ENCODE measurements around the gene CCM2.

The CCM2 gene

GRCh38 chr7:45080958-45081669 lies 81.1 kb downstream of the CCM2 start:
- no peak for DNase-seq

DNA sequence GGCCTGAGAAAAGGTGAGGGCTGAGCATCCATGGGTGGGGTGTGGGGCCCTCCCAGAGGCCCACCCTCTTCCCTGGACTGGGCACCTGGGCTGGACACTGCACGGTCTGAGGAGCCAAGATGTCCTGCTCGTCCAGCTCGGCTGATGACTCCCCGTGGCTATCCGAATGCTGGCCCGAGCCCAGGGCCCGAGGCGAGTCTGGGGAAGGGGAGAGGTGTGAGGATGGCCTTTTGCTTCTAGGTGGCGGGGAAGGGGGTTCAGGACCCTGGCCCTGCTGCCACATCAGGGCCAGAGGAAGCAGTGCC lies 81.6 kb downstream of the CCM2 start:
- DNase-seq, result no peak

DNA sequence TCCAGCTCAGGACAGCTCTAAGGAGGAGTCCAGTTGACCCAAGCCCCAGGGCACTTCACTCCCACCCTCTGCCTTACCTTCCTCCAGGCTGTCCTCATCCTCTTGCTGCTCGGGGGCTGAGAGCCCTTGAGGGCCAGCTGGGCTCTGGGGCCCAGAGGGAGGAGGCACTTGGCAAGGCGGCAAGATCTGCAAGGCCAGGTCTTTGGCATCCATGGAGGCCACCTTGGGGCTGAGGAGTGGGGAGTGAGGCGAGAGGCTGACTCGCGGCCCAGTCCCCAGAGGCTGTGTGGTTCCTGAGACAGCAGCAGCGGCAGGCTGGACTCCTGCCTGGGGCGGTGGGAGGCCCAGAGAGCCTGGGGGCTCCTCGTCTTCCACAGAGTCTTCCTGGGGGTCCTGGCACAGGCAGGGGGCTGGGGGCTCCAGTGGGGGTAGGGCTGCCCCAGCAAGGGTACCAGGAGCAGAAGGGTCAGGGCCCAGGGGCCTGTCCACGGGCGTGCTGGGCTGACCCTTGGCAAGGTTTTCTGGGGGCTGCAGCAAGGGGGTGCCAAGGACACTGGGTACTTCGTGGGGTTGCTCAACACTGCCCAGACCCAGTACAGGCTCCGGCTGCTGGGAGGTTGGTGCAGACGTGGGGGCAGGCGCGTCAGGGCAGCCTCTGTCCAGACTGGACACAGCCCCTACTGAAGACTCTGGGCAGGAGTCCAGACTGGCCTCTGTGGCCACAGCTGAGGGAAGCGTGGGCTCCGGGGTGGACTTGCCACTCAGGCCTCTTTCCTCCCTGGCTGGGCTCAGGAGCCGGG lies 82.2 kb downstream of the CCM2 start:
- DNase-seq, result no peak

DNA sequence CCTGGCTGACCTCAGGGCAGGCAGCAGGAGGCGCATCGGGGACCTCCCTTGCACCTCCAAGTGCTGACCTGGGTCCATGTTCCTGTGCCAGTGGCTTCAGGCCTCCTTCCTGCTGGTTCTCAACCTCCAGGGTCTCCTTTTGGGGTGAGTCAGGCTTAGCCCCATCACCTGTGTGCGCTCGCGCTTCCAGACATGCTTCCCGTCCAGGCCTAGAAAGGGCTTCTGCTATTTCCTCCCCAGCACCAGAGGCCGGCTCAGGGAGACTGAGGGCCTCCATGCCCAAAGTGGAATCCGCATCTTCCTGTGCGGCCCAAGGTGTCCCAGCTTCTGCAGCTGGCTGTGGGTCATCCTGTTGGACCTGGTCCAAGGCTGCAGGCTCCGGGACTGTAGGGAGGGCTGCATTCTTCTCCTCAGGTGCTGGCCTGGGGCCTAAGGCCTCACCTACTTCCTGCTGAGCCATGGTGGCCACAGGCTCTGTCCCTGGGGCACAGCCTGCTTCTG lies 82.9 kb downstream of the CCM2 start:
- DNase-seq, result no peak

GRCh38 chr7:45084336-45084735 lies 84.3 kb downstream of the CCM2 start:
- DNase-seq, result no peak

GRCh38 chr7:45084901-45085618 lies 85.1 kb downstream of the CCM2 start:
- DNase-seq, result no peak

DNA sequence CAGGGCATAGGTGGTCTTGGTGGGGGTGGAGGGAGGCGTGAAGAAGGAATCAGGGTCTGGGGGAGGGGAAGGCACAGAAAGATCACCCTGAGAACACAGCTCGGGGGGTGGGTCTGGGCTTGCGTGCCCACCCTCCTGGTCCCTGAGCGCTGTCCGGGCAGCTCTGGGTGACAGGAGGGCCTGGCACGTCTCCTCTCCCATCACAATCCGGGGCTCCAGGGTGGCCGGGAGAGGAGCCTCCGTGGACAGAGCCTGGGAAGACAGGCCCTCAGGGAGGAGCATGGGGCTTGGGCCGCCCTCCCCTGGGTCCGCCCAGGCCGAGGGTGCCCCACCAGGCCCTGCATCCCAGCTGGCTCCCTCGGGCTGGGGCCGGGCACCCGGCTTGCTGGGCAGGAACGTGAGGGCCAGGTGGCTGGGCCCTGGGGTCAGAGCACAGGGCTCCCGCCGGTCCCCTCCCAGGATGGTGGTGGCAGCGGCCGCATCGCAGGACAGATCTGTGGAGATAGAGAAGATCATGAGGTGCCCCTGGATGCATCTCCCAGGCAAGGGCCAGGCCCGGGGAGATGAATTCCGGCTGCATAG lies 85.7 kb downstream of the CCM2 start:
- no peak for DNase-seq

DNA sequence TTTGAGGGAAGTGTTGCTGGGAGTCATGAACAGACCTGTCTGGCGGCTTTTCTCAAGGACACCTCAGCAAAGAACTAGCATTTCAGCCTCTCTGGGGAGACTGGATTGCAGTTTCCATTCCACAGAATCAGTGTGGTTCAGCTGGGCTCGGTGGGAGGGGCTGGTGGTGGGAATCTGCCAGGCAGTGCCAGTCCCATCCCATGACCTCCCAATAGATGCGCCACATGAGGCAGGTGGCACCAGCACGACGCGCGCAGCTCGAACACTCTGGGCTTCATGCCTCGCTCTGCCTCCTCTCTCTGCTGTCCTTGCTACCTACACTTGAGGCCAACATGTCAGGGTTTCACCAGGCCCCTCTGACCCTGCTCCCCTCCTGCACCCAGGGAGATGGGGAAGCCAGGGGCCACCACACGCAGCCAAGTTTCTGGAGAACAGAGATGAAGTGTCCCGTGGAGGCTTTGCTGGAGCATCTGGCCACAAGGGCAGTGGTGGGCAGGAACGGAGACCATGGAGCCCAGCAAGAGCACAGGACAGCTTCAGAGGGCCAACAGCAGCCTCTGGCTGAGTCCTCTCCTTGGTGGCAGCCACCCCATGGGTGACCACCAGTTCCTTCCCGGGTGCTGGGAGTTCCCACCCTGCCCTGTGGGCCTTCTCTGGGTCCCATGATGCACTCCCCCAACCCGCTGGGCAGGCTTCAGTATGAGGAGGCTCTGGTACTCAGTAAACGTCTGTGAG lies 86.5 kb downstream of the CCM2 start:
- no peak for DNase-seq

GRCh38 chr7:45087301-45088145 lies 87.5 kb downstream of the CCM2 start:
- no peak for DNase-seq

DNA sequence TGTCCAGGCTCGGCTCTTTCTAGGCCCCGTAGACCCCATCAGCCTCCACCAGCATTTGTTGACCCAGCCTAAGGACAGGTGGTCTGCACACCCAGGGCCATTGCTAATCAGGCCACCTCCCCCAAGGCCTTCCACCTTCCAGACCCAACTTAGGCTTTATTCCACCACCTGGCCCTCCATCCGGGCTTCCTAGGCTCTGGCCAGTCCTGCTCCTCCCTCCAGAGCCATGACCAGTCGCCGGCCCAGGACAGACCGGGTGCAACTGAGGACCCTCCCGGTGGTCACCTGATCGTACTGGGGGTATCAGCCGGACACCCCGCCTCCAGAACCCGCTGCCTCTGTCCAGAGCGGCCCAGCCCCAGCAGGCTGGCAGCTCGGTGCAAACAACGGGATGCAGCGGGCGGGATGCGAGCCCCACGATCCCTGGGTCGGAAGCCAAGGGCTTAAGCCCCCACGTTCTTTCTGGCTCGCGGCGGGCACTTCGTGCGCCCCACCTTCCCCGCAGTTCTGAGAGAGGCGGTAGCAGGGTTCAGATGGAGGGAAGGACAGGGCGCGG lies 88.2 kb downstream of the CCM2 start:
- DNase-seq, result no peak

GRCh38 chr7:45088821-45089340 lies 88.9 kb downstream of the CCM2 start, which contains the start of gene NACAD:
Gene NACAD (minus strand): TSS chr7:45088969. CDS start chr7:45088894, 75 bp downstream.
- peak; percentile 70 for DNase-seq

DNA sequence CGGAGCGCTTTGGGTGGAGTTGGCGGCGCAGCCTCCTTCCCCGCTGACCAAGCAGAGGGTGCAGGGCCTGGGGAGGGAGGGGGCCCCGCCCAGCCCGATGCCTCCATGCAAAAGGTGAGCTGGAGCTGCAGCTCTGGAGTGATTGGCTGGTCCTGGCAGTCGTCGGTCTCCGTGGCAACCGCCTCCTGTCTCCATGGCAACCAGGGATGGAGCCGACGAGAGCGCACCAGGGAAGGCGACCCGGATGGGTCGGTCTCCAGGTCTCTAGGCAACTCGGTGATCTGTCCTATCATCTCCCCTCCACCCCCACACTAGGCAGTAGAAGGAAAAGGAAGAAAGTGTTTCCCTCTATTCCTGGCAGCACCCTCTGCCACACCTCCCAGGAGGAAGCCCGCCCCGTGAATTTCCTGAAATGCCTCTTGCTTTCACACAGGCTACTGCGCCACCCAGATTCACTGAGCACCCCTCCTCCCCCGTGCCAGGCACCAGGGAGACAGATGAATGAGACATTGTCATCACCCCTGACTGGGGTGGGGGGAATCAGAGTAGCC lies 89.4 kb downstream of the CCM2 start:
- DNase-seq, result peak; percentile 79

DNA sequence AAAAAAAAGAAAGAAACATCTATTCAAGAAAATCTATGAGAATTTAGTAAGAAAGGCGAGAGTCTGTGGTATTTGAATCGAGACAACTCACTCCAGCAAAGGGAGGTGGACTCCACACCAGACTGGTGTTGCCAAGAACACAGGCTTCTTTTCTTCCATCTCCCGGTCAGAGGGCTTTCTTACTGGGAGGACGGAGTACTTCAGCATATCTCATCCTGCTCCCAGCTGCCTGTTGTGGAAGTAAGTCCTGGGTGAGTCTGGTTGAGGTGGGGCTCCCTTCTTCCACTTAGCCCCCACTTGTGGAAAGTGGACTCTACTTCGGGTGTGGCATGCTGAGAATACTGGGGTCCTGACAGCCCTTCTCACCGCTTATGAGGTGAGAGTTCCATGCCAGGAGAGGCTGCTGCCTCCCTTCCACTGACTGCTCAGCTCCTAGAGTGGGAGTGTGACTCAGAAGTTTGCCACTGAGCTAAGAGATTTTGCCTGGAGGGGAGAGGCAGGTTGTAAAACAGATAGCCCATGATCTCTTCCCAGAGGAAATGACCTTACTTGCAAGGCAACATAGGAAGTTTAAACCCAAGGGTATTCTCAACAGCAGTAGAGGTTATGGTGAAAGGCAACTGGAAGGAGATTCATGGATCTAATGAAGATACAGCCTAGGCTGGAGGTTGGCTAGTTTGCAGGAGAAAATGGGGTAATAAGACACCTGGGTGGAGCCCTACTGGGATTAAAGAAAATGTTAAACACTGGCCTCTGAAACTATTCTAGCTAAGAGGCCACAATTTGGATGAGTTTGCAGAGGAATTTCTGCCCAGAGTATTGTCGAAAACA lies 92.3 kb downstream of the CCM2 start:
- no peak for DNase-seq

GRCh38 chr7:45092931-45093235 lies 92.9 kb downstream of the CCM2 start:
- no peak for DNase-seq

GRCh38 chr7:45098983-45099839 lies 99.2 kb downstream of the CCM2 start:
- no peak for DNase-seq

DNA sequence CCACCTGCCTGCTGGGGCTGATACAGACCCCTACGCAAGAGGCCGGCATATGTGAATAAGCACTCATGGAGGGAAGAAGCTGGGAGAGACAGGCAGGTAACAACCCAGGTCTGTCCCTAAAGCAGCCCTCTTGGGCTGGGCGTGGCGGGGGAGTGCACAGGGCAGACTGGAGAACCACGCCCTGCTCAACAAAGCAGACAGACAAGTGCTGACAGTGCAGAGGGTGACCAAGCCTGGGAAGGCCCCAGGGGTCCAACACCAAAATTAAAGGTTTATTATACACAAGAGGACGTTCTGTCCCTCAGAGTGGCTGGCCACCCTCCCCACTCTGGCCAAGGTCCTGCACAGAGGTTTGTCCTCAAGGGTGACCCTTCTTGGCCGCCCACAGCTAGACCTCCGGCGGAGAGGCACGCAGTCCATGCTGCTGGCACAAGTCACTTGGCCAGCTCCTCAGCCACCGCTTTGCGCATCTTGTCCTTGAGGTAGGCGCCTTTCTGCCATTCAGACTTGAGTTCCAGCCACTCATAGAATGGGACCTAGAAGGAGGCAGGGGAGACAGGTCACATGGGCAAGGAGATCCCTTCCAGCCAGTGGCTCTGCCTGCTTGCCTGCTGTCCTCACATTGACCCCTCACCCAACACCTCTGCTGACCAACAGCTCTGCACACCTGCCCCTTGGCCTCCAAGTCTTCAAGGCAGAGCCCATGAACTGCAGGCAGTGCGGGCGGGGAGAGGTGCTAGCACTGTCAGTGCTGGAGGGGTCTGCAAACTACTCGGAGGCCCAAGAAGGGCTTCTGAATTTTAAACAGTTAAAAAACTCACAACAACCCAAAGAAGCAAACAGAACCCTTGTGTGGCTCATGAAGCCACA lies 100.1 kb downstream of the CCM2 start:
- DNase-seq, result no peak

- no peak for DNase-seq
Observed at GRCh38 chr7:45100761-45101480, 100.9 kb downstream of the CCM2 start.

Data from right kidney (tissue), 1 donor.